Measurements from ENCODE around the gene CORO1C. TPM values are rescaled to one million over a fixed set of nuclear protein-coding genes. Genes with fewer than 3 reads are reported as not detected.
"Not testable (repeated sequence)": the region's sequence is repeated elsewhere in the genome, so short reads cannot be mapped to it uniquely, and the experiment has no call there.

Gene CORO1C
- total RNA-seq, 1 donor from 2014 or later, result 81.5 TPM

- no peaks in the 10 kb centered on the region for H3K9me3 Mint-ChIP-seq
- H3K4me1 Mint-ChIP-seq (ENCODE audit: low read depth), result no peaks in the 10 kb centered on the region
- no peak overlapping the region for H3K4me3 Mint-ChIP-seq (ENCODE audit: low read depth)
- intact Hi-C loops (cut with micrococcal nuclease), result no loop called here
- no peaks in the 10 kb centered on the region for H3K36me3 Mint-ChIP-seq (ENCODE audit: low read depth)
- DNase-seq (ENCODE audit: low spot score), result no peak
- H3K27me3 Mint-ChIP-seq (ENCODE audit: low read depth), result peaks cover 18% of the 10 kb centered on the region
- H3K27ac Mint-ChIP-seq, result no peak overlapping the region
These were observed 14.3 kb upstream of the CORO1C start for GRCh38 chr12:108745641-108746040.

GRCh38 chr12:108744021-108744897, 12.9 kb upstream of the CORO1C start:
- H3K9me3 Mint-ChIP-seq, result no peaks in the 10 kb centered on the region
- DNase-seq (ENCODE audit: low spot score), result no peak
- no peaks in the 10 kb centered on the region for H3K4me1 Mint-ChIP-seq (ENCODE audit: low read depth)
- intact Hi-C loops (cut with micrococcal nuclease), result no loop called here
- no peak overlapping the region for H3K27ac Mint-ChIP-seq
- peaks cover 23% of the 10 kb centered on the region for H3K27me3 Mint-ChIP-seq (ENCODE audit: low read depth)
- H3K4me3 Mint-ChIP-seq (ENCODE audit: low read depth), result no peak overlapping the region
- H3K36me3 Mint-ChIP-seq (ENCODE audit: low read depth), result no peaks in the 10 kb centered on the region

GRCh38 chr12:108738170-108738569, 6.9 kb upstream of the CORO1C start:
- H3K9me3 Mint-ChIP-seq, result no peaks in the 10 kb centered on the region
- H3K4me3 Mint-ChIP-seq (ENCODE audit: low read depth), result no peak overlapping the region
- H3K4me1 Mint-ChIP-seq (ENCODE audit: low read depth), result peaks cover 8% of the 10 kb centered on the region
- no peak overlapping the region for H3K27ac Mint-ChIP-seq
- peaks cover 24% of the 10 kb centered on the region for H3K27me3 Mint-ChIP-seq (ENCODE audit: low read depth)
- no peaks in the 10 kb centered on the region for H3K36me3 Mint-ChIP-seq (ENCODE audit: low read depth)
- intact Hi-C loops (cut with micrococcal nuclease), result no loop called here
- no peak for DNase-seq (ENCODE audit: low spot score)

- Mint-ChIP-seq H3K4me3 (ENCODE audit: low read depth) (no peak overlapping the region), H3K27me3 (ENCODE audit: low read depth) (peaks cover 10% of the 10 kb centered on the region), H3K4me1 (ENCODE audit: low read depth) (peaks cover 18% of the 10 kb centered on the region), H3K36me3 (ENCODE audit: low read depth) (no peaks in the 10 kb centered on the region), H3K27ac (no peak overlapping the region), H3K9me3 (no peaks in the 10 kb centered on the region)
- intact Hi-C loops (cut with micrococcal nuclease), result no loop called here
- DNase-seq (ENCODE audit: low spot score), result no peak
These were observed 4.5 kb upstream of the CORO1C start for GRCh38 chr12:108735855-108736254.

GRCh38 chr12:108734200-108734906, 3.0 kb upstream of the CORO1C start:
- Mint-ChIP-seq H3K4me3 (ENCODE audit: low read depth) (no peak overlapping the region), H3K27me3 (ENCODE audit: low read depth) (peaks cover 7% of the 10 kb centered on the region), H3K4me1 (ENCODE audit: low read depth) (peaks cover 30% of the 10 kb centered on the region), H3K27ac (peak overlapping the region; percentile 75), H3K36me3 (ENCODE audit: low read depth) (no peaks in the 10 kb centered on the region), H3K9me3 (no peaks in the 10 kb centered on the region)
- intact Hi-C loops (cut with micrococcal nuclease), result loop anchor here (5.0 kb wide), 3 partner anchors 68 to 102 kb away; partner anchors contain the start of gene SELPLG
- DNase-seq (ENCODE audit: low spot score), result no peak

GRCh38 chr12:108733230-108733531, 1.9 kb upstream of the CORO1C start:
- not testable (repeated sequence) for DNase-seq (ENCODE audit: low spot score); H3K4me3 Mint-ChIP-seq (ENCODE audit: low read depth); H3K36me3 Mint-ChIP-seq (ENCODE audit: low read depth); H3K27ac Mint-ChIP-seq; H3K9me3 Mint-ChIP-seq; H3K27me3 Mint-ChIP-seq (ENCODE audit: low read depth)
- intact Hi-C loops (cut with micrococcal nuclease), result loop anchor here (5.0 kb wide), 3 partner anchors 69 to 101 kb away; partner anchors contain the start of gene SELPLG
- H3K4me1 Mint-ChIP-seq (ENCODE audit: low read depth), result peaks cover 38% of the 10 kb centered on the region

- peak overlapping the region; percentile 17 for H3K27ac Mint-ChIP-seq
- intact Hi-C loops (cut with micrococcal nuclease), result loop anchor here (5.0 kb wide), 3 partner anchors 70 to 100 kb away; partner anchors contain the start of gene SELPLG
These were observed 1.3 kb upstream of the CORO1C start for GRCh38 chr12:108732489-108733229.

GRCh38 chr12:108731866-108732461, 646 bp upstream of the CORO1C start:
- peaks cover 41% of the 10 kb centered on the region for H3K4me1 Mint-ChIP-seq (ENCODE audit: low read depth)
- peak; percentile 95 for DNase-seq (ENCODE audit: low spot score)

More at GRCh38 chr12:108732489-108733229, 1.3 kb upstream of the CORO1C start:
- no peaks in the 10 kb centered on the region for H3K9me3 Mint-ChIP-seq
- peaks cover 4% of the 10 kb centered on the region for H3K27me3 Mint-ChIP-seq (ENCODE audit: low read depth)
- no peak for DNase-seq (ENCODE audit: low spot score)
- H3K36me3 Mint-ChIP-seq (ENCODE audit: low read depth), result peaks cover 5% of the 10 kb centered on the region
- H3K4me3 Mint-ChIP-seq (ENCODE audit: low read depth), result no peak overlapping the region
- H3K4me1 Mint-ChIP-seq (ENCODE audit: low read depth), result peaks cover 38% of the 10 kb centered on the region

GRCh38 chr12:108730365-108731104, 783 bp downstream of the CORO1C start:
- no peaks in the 10 kb centered on the region for H3K9me3 Mint-ChIP-seq
- peaks cover 5% of the 10 kb centered on the region for H3K36me3 Mint-ChIP-seq (ENCODE audit: low read depth)
- H3K27me3 Mint-ChIP-seq (ENCODE audit: low read depth), result peaks cover 4% of the 10 kb centered on the region
- H3K4me1 Mint-ChIP-seq (ENCODE audit: low read depth), result peaks cover 42% of the 10 kb centered on the region
- intact Hi-C loops (cut with micrococcal nuclease), result loop anchor here (1.0 to 5.0 kb wide), 8 partner anchors 39 to 322 kb away; partner anchors contain the start of genes ISCU, SELPLG, SSH1 and USP30
- peak overlapping the region; percentile 84 for H3K27ac Mint-ChIP-seq
- DNase-seq (ENCODE audit: low spot score), result peak; percentile 16
- peak overlapping the region; percentile 87 for H3K4me3 Mint-ChIP-seq (ENCODE audit: low read depth)

More at GRCh38 chr12:108731866-108732461, 646 bp upstream of the CORO1C start:
- intact Hi-C loops (cut with micrococcal nuclease), result loop anchor here (1.0 to 5.0 kb wide), 8 partner anchors 41 to 321 kb away; partner anchors contain the start of genes ISCU, SELPLG, SSH1 and USP30
- H3K36me3 Mint-ChIP-seq (ENCODE audit: low read depth), result peaks cover 5% of the 10 kb centered on the region
- no peaks in the 10 kb centered on the region for H3K9me3 Mint-ChIP-seq
- peak overlapping the region; percentile 87 for H3K27ac Mint-ChIP-seq
- H3K4me3 Mint-ChIP-seq (ENCODE audit: low read depth), result peak overlapping the region; percentile 82
- peaks cover 4% of the 10 kb centered on the region for H3K27me3 Mint-ChIP-seq (ENCODE audit: low read depth)

- Mint-ChIP-seq H3K9me3 (no peaks in the 10 kb centered on the region), H3K4me1 (ENCODE audit: low read depth) (peaks cover 47% of the 10 kb centered on the region), H3K36me3 (ENCODE audit: low read depth) (peaks cover 5% of the 10 kb centered on the region), H3K27ac (peak overlapping the region; percentile 84), H3K4me3 (ENCODE audit: low read depth) (peak overlapping the region; percentile 87), H3K27me3 (ENCODE audit: low read depth) (peaks cover 4% of the 10 kb centered on the region)
- DNase-seq (ENCODE audit: low spot score), result no peak
- intact Hi-C loops (cut with micrococcal nuclease), result loop anchor here (2.0 to 5.0 kb wide), 7 partner anchors 65 to 323 kb away; partner anchors contain the start of genes ISCU, SELPLG, SSH1 and USP30
These were observed 1.5 kb downstream of the CORO1C start for GRCh38 chr12:108729612-108730364.
